Thyroid gland (tissue), 4 donors: ENCODE results near the gene ENOPH1.

Experiments used
- CTCF ChIP-seq, 6 experiments: fragments of 200-600 bp in 3 of 6; fragments of 450-650 bp in 3 of 6; sonication (generic) in 3 of 6; IDR thresholded peaks; one replicate each; pipeline ENCODE4 v1.5.1; 2016 to 2019; ENCODE audit warnings: antibody characterized with exemption in 6 of 6, mild to moderate bottlenecking in 2 of 6, inconsistent platforms in 1 of 6, moderate library complexity in 1 of 6
- POLR2A ChIP-seq, 2 donors: fragments of 450-650 bp; IDR thresholded peaks; one replicate each; pipeline ENCODE4 v1.6.1; 2017; ENCODE audit warnings: antibody characterized with exemption in 2 of 2, mild to moderate bottlenecking in 2 of 2, moderate library complexity in 1 of 2

GRCh38 chr4:82380831-82381230, 49.6 kb upstream of the ENOPH1 start:
- no peak for TF ChIP-seq CTCF (IDR thresholded peaks at IDR 0.05)
- no peak for TF ChIP-seq POLR2A (IDR thresholded peaks at IDR 0.05)
